GM21825 (cell line): ENCODE data around the gene HOXD8.

Source experiments
- ATAC-seq: cut with Tn5 transposase; IDR thresholded peaks from one replicate; pipeline ENCODE4 v1.9.1; 2021; ENCODE audit warnings: mild to moderate bottlenecking, moderate library complexity; ENCODE audit not compliant: unreplicated experiment

HOXD8 gene

GRCh38 chr2:176090862-176091261 is 38.6 kb upstream of the HOXD8 start:
- no peak for ATAC-seq

DNA sequence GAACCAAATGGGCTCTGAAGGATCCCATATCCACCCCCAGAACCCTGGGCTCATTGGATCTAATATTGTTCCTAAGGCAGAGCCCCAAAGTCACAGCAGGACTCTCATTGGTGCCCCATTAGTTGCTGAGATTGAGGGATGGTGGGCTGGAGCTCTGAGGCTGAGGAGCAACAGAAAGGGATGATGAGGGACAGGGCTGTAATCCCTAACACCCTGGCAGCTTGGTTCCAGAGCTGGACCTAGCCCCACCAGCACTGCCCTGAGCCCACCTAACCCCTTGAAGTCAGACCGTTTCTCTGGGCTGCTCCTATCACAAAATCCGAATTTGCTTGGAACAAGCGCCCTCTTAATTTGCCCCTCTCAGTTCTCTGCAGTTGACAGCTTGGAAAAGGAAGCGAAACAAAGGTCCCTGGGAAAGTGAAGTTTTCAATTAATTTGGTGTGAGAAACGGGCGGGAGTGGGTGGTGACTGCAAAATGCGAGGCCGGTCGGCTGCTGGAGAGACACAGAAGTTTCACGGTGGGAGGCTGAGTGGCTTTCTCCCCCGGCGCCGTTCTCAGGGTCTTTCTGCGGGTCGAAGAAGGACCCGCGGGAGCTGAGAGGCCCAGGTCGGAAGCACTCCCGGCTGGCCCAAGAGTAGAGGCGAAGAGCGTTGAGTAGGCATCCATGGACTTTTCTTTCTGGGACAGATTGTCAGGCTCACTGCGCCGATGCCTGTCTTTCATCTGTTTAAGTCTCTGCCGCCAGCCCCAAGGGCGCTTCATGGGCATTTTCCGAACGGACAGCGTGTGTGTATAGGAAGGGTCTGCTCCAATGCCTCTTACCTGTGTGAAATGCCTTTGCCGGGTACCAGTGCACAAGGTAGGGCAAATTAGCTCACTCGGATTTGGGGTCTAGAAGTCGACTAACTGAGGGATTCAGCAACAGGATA is 37.9 kb upstream of the HOXD8 start:
- ATAC-seq, result no peak

- ATAC-seq, result no peak
These were observed 37.0 kb upstream of the HOXD8 start, which contains the start of gene HOXD13 for GRCh38 chr2:176092270-176093144. HOXD13 (plus strand) TSS chr2:176092721; CDS start chr2:176092891, 170 bp downstream.

DNA sequence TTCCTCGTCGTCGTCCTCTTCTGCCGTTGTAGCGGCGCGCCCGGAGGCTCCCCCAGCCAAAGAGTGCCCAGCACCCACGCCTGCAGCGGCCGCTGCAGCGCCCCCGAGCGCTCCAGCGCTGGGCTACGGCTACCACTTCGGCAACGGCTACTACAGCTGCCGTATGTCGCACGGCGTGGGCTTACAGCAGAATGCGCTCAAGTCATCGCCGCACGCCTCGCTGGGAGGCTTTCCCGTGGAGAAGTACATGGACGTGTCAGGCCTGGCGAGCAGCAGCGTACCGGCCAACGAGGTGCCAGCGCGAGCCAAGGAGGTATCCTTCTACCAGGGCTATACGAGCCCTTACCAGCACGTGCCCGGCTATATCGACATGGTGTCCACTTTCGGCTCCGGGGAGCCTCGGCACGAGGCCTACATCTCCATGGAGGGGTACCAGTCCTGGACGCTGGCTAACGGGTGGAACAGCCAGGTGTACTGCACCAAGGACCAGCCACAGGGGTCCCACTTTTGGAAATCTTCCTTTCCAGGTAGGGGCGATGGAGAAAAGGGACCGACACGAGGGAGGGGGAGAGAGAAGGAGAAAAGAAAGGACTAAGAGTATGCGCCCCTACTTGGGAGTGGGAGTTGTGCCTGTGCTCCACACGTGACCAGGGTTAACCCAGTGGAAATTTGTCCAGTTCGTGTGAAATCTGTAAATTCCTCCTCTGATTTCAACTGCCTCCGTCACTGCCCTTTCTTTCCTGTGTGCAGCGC is 36.2 kb upstream of the HOXD8 start:
- ATAC-seq, result no peak

DNA sequence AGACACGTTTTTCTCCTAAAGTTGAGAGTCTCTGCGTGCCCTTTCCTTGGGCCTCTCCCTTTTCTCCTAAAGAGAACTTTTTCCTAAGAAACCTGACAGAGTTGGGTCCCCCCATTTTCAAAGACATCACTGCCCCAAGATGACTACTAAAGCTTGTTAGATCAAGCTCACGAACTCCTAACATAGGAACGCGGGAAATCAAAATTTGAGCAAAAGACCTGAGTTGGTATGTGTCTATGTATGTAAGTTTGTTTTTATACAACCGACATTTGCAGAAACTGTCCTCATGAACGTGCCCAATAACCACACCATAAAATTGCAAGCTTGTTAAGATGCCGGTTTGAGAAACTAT is 35.6 kb upstream of the HOXD8 start:
- no peak for ATAC-seq

DNA sequence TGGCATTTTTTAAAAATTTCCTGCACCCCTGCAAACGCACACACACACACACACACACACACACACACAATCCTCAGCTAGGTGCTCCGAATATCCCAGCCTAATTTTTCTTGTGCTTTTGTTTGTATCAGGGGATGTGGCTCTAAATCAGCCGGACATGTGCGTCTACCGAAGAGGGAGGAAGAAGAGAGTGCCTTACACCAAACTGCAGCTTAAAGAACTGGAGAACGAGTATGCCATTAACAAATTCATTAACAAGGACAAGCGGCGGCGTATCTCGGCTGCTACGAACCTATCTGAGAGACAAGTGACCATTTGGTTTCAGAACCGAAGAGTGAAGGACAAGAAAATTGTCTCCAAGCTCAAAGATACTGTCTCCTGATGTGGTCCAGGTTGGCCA is 35.2 kb upstream of the HOXD8 start:
- no peak for ATAC-seq

DNA sequence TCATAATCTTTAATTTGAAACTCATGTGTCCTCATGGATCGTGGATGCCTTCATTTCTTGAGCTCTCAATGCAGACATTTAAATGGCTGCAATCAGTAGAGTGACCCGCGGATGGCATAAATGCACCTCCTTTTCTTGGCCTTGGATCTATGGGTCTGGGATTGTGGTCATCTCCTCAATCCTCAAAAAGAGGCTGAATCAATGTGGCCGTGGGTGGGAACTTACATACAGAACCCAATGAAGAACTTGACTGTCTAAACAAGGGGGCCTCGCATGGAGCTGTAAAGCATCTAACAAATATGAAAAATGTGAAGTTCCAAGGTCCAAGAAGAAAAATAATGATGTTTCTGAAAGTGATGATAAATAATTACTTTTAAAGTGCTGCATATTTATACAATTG is 34.1 kb upstream of the HOXD8 start:
- ATAC-seq, result no peak

GRCh38 chr2:176096243-176096985 is 33.1 kb upstream of the HOXD8 start:
- no peak for ATAC-seq

DNA sequence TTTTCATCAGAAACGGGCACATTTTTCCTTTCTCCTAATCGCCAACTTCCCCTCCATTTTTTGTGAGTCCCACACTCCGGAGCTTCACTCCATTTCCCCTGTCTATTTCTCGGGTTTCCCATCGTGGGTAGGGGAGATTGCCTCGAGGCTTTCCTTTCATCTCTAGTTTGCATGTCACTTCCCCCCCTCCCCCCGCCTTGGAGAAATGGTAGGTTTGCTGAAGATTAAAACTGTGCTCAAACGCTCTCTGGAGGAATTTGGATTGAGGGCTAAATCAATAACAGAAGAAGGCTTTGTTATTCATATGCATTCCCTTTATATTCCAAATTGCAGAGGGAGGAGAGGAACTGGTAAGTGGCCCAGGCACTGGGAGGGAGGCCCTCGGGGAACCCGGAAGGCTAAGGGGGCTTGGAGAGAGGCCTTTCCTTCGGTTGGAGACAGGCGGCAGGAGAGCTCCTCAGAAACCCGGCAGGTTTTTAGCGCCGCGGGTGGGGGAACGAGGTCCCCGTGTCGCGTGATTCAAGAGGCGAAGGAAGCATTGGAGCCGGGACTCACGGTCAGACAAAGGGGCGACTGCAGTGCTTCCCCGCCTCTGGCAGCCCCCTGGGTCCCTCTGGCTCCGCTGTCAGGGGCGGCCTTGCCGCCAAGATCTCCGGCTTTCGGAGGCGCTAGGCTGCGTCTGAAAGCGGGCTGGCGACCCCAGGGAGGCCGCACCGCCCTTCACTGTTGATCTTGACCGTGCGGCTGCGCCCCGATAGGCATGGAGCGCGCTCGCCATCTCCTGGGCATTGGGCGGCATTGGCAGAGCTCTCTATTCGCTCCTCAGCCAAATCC is 32.3 kb upstream of the HOXD8 start:
- peak; percentile 84 for ATAC-seq

DNA sequence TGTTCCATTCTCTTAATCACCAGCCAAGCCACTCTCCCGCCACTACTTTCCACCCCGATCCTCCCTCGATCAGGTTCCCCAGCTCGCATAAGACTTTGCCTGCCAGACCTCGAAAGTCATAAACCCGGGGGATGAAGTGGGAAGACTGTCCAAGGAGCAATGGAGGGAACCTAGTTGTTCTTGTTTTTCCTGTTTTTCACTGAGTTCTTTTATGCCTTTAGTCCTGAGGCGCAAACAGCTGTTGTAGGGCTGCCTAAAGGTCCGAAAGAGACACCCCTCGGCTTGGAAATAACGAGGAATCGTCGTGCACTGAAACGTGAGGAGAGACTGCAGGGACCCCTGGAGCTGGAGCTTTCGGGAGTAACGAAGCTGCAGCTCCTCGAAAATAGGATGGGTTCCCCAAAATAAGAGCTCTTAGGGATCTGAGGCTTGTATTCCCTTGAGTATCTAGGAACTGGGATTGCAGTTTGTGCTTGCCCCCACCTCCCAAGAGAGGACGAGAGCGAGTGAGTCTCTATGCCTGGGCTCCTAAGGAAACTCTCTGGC is 31.6 kb upstream of the HOXD8 start:
- no peak for ATAC-seq

DNA sequence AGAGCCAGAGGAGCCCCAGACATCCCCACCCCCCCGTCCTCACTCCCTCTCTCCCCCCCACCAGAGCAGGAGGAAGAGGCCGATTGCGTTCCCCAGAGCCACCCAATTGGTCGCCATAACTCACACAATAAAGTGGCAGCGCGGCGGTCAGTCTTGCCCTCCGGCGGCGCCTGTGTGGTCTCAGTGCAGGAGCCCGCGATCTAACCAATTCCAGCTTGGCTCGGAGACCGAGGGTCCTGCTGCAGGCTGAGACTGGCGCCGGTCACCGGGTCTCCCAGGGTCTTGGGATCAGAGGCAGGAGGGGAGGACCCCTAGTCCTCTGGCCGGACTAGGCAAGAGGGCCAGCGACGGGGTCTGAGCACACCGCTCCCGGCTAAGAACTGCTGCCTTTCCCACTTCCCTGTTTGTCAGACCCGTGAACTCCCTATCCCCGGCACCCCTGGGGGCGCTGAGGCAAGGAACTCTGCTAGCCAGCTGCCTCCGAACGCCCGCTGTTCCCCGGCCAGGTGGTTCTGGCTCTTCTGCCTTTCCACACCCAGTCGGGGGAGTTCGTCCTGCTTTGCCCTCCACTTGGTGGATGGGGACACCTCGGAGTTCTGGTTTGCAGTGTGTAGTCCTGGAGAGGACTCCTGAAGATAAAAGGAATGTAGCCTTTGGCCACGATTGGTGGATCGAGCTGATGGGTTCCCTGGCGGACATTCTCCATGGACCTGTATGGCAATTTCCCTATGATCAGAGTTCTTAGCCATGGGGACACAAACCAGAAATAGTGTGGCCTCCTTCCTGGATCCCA is 30.9 kb upstream of the HOXD8 start:
- ATAC-seq, result no peak

GRCh38 chr2:176099159-176099727 is 30.3 kb upstream of the HOXD8 start:
- no peak for ATAC-seq

DNA sequence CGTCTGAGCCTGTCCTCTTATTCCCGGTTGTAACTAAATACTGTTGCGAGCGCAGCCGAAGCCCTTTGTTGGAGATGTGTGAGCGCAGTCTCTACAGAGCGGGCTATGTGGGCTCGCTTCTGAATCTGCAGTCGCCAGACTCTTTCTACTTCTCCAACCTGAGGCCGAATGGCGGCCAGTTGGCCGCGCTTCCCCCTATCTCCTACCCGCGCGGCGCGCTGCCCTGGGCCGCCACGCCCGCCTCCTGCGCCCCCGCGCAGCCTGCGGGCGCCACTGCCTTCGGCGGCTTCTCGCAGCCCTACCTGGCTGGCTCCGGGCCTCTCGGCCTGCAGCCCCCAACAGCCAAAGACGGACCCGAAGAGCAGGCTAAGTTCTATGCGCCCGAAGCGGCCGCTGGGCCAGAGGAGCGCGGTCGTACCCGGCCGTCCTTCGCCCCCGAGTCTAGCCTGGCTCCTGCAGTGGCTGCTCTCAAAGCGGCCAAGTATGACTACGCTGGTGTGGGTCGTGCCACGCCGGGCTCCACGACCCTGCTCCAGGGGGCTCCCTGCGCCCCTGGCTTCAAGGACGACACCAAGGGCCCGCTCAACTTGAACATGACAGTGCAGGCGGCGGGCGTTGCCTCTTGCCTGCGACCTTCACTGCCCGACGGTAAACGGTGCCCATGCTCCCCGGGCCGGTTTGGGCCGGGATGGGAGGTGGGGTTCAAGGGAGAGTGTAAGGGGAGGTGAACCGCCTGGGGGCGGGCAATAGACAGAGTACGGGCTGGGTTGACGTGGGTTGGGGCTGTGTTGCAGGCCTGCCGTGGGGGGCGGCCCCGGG is 29.6 kb upstream of the HOXD8 start, which contains the start of gene HOXD12:
Gene HOXD12 (plus strand): TSS at position 68 of the 819 bp plus-strand sequence. CDS start 7 bp downstream, at position 75.
- ATAC-seq, result no peak

DNA sequence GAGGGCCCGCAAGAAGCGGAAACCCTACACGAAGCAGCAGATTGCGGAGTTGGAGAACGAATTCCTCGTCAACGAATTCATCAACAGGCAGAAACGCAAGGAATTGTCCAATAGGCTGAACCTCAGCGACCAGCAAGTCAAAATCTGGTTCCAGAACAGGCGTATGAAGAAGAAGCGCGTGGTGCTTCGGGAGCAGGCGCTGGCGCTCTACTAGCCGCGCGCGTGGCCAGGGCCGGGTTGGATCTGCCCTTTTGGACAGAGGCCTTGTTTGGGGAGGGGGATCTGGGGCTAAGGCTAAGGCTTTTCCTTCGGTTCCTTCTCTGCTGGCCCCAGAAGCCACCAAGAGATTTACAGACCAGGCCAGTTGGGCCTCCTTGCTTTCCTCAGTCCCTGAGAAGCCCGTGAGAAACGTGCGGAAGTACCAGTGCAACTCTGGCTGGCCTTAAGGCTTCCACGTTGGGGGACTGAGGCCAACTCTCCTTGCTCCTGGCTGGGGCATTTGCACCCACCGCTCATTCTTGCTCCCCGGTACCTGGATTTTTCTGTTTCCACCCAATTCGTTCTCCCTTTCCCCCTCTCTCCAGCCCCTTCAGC is 28.9 kb upstream of the HOXD8 start:
- ATAC-seq, result no peak

GRCh38 chr2:176101216-176101830 is 28.2 kb upstream of the HOXD8 start:
- ATAC-seq, result no peak

DNA sequence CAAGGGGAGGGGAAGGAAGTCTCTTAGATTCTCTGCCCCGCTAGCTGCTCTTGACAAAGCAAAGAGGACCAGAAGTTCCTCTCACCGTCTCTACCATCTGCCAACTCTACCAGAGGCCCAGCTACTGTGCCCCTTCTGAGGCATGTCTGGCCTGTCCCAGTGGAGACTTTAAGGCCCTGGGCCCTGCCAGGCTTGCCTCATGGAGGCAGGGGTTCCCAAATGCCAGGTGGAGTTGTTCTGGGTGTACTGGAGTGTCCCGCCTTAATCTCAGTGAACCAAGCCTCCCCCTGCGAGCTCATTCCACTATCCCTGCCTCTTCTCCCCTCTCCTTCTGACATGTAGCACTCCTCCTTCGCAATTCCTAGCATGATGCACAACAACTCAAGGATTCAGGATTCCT is 27.7 kb upstream of the HOXD8 start:
- no peak for ATAC-seq
